Astrocyte (in vitro differentiated cells and primary cell): Measurements from ENCODE around the gene ZC3H18. TPM values are rescaled to one million over a fixed set of nuclear protein-coding genes. Genes with fewer than 3 reads are reported as not detected.

ENCODE experiments used
- DNase-seq: peaks from one replicate; pipeline ENCODE4 v3.0.0-alpha.2; 2010; ENCODE audit warnings: low read depth
- FAIRE-seq: peaks from 2 replicates; lab custom pipeline; 2011; peaks lifted over from hg19 to GRCh38; lab: Jason Lieb, UNC
- H2AFZ ChIP-seq: 2 replicates; pipeline ENCODE4 v1.6.0; 2012; ENCODE audit warnings: low read depth, low read length, inconsistent platforms
- H3K27ac ChIP-seq: 2 replicates; pipeline ENCODE4 v1.5.1; 2011; ENCODE audit warnings: low read depth, low read length, inconsistent platforms
- H3K27me3 ChIP-seq: 2 replicates; pipeline ENCODE4 v1.6.0; 2011; ENCODE audit warnings: low read length, inconsistent platforms; ENCODE audit not compliant: insufficient read depth
- H3K36me3 ChIP-seq: 2 replicates; pipeline ENCODE4 v1.5.1; 2011; ENCODE audit warnings: low read length, inconsistent platforms; ENCODE audit not compliant: insufficient read depth
- H3K4me1 ChIP-seq: 2 replicates; pipeline ENCODE4 v1.5.1; 2011; ENCODE audit warnings: low read length, inconsistent platforms; ENCODE audit not compliant: insufficient read depth
- H3K4me2 ChIP-seq: 2 replicates; pipeline ENCODE4 v1.6.0; 2012; ENCODE audit warnings: low read length, inconsistent platforms
- H3K4me3 ChIP-seq: 2 replicates; pipeline ENCODE4 v1.5.1; 2011; ENCODE audit warnings: low read depth, mild to moderate bottlenecking, low read length, inconsistent platforms; ENCODE audit not compliant: insufficient read depth
- H3K79me2 ChIP-seq: 2 replicates; pipeline ENCODE4 v1.6.0; 2012; ENCODE audit warnings: mild to moderate bottlenecking, low read length, inconsistent platforms; ENCODE audit not compliant: insufficient read depth
- H3K9ac ChIP-seq: 2 replicates; pipeline ENCODE4 v1.6.0; 2012; ENCODE audit warnings: mild to moderate bottlenecking, low read length, inconsistent platforms
- H3K9me3 ChIP-seq: 2 replicates; pipeline ENCODE4 v1.5.1; 2012; ENCODE audit warnings: low read depth, mild to moderate bottlenecking, low read length, inconsistent platforms; ENCODE audit not compliant: insufficient read depth
- H4K20me1 ChIP-seq: 2 replicates; pipeline ENCODE4 v1.6.0; 2012; ENCODE audit warnings: low read length, inconsistent platforms; ENCODE audit not compliant: insufficient read depth
- H3K27ac Mint-ChIP-seq: one replicate; pipeline ENCODE4 v1.8.0; 2021; ENCODE audit warnings: mild to moderate bottlenecking, mixed read lengths; ENCODE audit not compliant: unreplicated experiment
- H3K27me3 Mint-ChIP-seq: one replicate; pipeline ENCODE4 v1.8.0; 2021; ENCODE audit warnings: low read depth, mixed read lengths; ENCODE audit not compliant: unreplicated experiment
- H3K36me3 Mint-ChIP-seq: one replicate; pipeline ENCODE4 v1.8.0; 2021; ENCODE audit warnings: low read depth, mixed read lengths; ENCODE audit not compliant: unreplicated experiment
- H3K4me1 Mint-ChIP-seq: one replicate; pipeline ENCODE4 v1.8.0; 2021; ENCODE audit warnings: low read depth, mixed read lengths; ENCODE audit not compliant: unreplicated experiment
- H3K4me3 Mint-ChIP-seq: one replicate; pipeline ENCODE4 v1.8.0; 2021; ENCODE audit warnings: mild to moderate bottlenecking, moderate library complexity, mixed read lengths; ENCODE audit not compliant: unreplicated experiment
- H3K9me3 Mint-ChIP-seq: one replicate; pipeline ENCODE4 v1.8.0; 2021; ENCODE audit warnings: mild to moderate bottlenecking, mixed read lengths; ENCODE audit not compliant: unreplicated experiment
- EZH2 ChIP-seq: IDR thresholded peaks from 2 replicates; pipeline ENCODE4 v1.6.1; 2012; ENCODE audit warnings: mild to moderate bottlenecking, low read length, inconsistent platforms; ENCODE audit not compliant: insufficient read depth
- total RNA-seq: library from RNA; stranded (reverse); gene quantifications from 2 replicates; pipeline ENCODE4 v1.2.1, GENCODE V29; 2021
- TF ChIP-seq, protein P1 (sequence below): IDR thresholded peaks from 2 replicates; pipeline ENCODE4 v1.5.1; 2011; ENCODE audit warnings: low read depth, mild to moderate bottlenecking, inconsistent platforms, low read length, moderate library complexity; ENCODE audit not compliant: insufficient read depth

Gene ZC3H18
- total RNA-seq, 1 donor from 2014 or later = 32.8 TPM

- peak; percentile 16 for DNase-seq
- Mint-ChIP-seq H3K36me3 (no peaks in the 10 kb centered on the region), H3K4me1 (no peaks in the 10 kb centered on the region), H3K27ac (no peak overlapping the region), H3K9me3 (peaks cover 3% of the 10 kb centered on the region), H3K4me3 (no peak overlapping the region), H3K27me3 (peaks cover 30% of the 10 kb centered on the region)
- H3K27ac ChIP-seq = no peak overlapping the region
- TF ChIP-seq, protein P1, sequence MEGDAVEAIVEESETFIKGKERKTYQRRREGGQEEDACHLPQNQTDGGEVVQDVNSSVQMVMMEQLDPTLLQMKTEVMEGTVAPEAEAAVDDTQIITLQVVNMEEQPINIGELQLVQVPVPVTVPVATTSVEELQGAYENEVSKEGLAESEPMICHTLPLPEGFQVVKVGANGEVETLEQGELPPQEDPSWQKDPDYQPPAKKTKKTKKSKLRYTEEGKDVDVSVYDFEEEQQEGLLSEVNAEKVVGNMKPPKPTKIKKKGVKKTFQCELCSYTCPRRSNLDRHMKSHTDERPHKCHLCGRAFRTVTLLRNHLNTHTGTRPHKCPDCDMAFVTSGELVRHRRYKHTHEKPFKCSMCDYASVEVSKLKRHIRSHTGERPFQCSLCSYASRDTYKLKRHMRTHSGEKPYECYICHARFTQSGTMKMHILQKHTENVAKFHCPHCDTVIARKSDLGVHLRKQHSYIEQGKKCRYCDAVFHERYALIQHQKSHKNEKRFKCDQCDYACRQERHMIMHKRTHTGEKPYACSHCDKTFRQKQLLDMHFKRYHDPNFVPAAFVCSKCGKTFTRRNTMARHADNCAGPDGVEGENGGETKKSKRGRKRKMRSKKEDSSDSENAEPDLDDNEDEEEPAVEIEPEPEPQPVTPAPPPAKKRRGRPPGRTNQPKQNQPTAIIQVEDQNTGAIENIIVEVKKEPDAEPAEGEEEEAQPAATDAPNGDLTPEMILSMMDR = peak; percentile 37
- no peak for TF ChIP-seq EZH2
- no peak for FAIRE-seq
- H3K9me3 ChIP-seq = no peaks in the 10 kb centered on the region
- peaks cover 11% of the 10 kb centered on the region for H3K27me3 ChIP-seq
- H3K36me3 ChIP-seq = no peaks in the 10 kb centered on the region
- no peak overlapping the region for H3K4me3 ChIP-seq
- H2AFZ ChIP-seq = no peak overlapping the region
- no peaks in the 10 kb centered on the region for H3K79me2 ChIP-seq
- H3K4me1 ChIP-seq = peaks cover 6% of the 10 kb centered on the region
- no peak overlapping the region for H3K4me2 ChIP-seq
- no peak overlapping the region for H3K9ac ChIP-seq
- H4K20me1 ChIP-seq = peaks cover 3% of the 10 kb centered on the region
Measured at GRCh38 chr16:88558457-88559442, 11.5 kb upstream of the ZC3H18 start.

DNA sequence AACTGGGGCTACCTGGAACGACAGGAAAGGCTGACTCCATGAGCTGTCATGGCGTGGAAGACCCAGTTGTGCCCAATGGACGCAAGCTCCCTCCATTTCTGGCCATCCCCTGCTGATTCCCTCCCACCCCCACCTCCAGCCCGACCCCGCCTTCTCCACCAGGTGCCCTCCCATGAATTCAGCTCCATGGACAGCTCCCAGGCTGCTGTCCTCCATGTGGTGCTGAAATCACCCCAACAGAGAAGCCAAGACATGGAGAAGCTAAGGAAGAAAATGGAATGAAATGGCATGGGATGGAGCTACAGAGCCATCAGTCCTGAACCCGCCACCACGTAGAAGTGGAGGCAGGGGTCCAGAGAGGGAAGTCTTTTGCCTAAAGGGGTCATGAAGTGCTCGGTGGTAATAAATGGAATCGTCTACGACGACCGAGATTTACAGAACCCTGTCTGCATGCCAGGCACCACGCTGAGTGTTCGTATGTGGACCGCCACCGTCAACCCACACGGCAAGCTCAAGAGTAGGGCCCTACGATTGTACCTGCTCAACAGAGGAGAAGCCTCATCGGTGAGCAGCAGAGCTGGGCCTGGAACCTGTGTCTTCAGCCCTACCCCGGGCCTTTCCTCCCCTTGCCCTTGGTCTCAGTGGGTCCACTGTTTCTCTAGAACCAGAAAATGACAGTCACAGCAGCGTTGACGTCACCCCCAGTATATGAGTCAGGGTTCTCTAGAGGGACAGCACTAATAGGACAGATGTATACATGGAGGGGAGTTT, 9.3 kb upstream of the ZC3H18 start:
- Mint-ChIP-seq H3K9me3 (peaks cover 3% of the 10 kb centered on the region), H3K4me1 (peaks cover under 1% of the 10 kb centered on the region), H3K36me3 (no peaks in the 10 kb centered on the region), H3K4me3 (no peak overlapping the region), H3K27ac (no peak overlapping the region), H3K27me3 (peaks cover 22% of the 10 kb centered on the region)
- DNase-seq (peak; percentile 11), FAIRE-seq (no peak)
- no peak overlapping the region for H3K9ac ChIP-seq
- no peak overlapping the region for H3K27ac ChIP-seq
- TF ChIP-seq, protein P1 = no peak
- TF ChIP-seq EZH2 = no peak
- H3K4me3 ChIP-seq = no peak overlapping the region
- H3K36me3 ChIP-seq = no peaks in the 10 kb centered on the region
- peaks cover 8% of the 10 kb centered on the region for H3K27me3 ChIP-seq
- no peaks in the 10 kb centered on the region for H3K9me3 ChIP-seq
- no peak overlapping the region for H2AFZ ChIP-seq
- no peaks in the 10 kb centered on the region for H3K79me2 ChIP-seq
- H3K4me1 ChIP-seq = peaks cover 6% of the 10 kb centered on the region
- H3K4me2 ChIP-seq = no peak overlapping the region
- peaks cover 3% of the 10 kb centered on the region for H4K20me1 ChIP-seq
